NCI-H1930 (cell line): ENCODE results near the gene HHATL.

Experiments used
- DNase-seq, 2 experiments: peaks; one replicate each; lab custom pipeline; 2025; lab: John Stamatoyannopoulos, UW

Gene HHATL

DNA sequence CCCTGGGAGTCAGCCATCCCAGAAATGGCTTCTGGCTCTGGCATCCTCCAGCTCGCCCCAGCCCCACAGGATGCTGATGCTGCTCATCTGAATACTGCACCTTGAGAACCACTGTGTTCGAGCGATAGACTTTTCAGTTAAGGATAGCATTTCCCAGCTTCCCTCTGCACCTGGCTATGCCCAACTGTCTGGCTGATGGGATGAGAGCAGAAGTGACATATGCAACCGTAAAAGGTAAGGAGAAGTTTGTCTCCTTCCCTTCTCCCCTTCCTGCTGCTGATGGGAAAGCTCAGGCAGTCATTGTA, 9.7 kb upstream of the HHATL start:
- no peak for DNase-seq

DNA sequence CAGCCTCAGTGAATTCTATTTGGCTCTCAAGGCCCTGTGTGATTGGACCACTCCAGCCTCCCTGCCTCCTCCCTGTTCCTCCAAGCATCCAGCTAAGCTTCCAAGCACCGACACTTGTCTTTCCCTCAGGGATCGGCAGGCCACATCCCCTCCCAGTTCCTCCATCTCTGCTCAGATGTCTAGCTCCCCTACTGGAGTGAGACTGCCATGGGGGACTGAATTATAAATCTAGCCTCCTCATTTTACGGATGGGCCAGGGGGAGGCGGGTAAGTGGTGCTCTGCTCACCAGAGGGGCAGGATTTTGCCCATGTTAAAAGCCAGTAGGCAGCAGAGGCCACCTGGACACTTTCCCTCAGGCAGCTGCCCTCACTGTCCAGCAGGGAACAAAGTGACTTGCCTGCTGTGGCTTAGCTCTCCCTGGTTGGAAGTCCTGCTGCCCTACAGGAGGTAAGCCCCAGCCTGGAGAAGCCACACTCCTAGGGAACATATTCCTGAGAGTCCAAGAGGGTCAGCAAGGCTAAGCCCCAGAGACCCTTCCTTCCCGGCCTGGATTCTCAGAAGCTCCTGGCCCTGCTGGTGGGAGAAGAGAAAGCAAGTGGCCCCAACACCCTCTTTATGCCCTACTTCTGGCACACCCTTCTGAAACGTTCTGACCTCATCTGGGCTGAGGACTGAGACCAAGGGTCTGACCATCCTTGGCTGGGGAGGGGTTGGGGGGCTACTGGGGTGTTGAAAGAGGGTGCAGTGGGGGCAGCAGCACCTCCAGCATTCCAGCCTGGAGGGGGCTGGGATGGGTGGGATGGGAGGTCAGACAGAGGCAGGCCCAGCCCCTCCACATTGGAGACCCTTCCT, 9.1 kb upstream of the HHATL start:
- no peak for DNase-seq

DNA sequence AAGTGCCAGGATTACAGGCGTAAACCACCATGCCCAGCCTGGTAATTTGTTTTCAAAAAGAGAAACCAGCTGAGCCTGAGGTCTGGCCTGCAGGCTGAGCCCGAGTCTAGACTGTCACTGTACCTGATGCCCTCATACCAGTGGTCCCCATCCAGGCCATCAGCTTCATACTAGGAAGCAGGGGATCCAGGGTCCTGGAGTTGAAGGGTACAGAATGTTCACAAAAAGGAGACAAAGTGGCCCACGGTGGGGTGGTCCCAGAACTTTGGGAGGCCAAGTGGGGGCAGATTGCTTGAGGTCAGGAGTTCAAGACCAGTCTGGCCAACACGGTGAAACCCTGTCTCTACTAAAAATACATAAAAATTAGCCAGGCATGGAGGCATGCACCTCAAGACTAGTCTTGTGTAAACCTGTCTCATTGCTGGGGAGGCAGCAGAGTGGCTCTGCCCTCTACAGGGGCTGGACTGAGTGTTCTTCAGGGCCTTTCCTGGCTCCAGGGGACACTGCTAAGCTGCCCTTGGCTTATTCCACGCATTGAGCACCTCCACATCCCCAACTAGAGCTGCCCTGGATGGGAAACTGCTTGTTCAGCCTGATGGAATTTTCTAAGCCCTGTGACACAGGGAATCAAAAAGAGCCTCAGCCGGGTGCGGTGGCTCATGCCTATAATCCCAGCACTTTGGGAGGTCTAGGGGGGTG, 7.9 kb upstream of the HHATL start:
- no peak for DNase-seq

DNA sequence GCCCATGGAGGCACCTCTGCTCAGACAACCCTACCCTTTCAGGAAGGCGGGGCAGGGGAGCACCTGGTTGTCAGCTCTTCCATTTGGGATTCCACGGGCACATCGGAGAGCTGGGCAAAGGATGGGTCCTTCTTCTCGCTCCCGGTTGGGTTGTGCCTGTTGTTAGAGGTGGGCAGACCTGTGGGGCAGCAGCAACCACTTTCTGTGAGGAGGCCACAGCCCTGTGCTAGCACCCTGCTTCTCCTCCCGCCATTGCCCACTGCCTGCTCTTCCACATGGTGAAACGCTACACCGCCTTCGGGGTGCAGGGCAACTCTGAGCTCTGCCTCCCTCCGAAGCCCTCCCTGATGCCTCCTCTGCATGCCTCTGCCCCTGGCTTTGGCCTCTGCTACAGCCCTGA, 7.0 kb upstream of the HHATL start:
- DNase-seq: no peak

DNA sequence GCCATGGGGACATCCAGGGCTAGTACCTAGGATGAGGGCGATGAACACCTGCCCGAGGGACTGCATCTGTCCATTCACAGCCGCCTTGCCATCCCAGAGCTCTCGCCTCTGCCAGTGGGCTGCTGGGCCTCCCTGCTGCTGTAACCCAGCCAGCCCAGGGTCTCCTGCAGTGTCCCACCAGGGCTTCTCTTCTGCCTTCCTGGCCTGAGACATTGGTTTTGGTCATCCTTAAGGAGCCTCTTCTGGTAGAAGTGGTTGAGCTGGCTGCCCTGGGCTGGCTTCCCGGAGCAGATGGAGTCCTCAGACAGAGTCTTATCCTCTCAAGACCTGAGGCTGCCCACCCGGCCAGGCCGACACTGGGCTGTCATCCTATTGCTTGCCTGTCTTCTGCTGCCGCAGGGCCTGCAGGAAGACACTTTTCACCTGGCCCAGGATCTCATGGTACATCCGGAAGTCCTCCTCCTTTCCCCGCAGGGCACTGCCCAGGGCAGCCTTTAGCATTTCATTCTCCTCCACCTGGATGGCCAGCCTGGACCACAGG, 6.1 kb upstream of the HHATL start:
- DNase-seq: no peak

DNA sequence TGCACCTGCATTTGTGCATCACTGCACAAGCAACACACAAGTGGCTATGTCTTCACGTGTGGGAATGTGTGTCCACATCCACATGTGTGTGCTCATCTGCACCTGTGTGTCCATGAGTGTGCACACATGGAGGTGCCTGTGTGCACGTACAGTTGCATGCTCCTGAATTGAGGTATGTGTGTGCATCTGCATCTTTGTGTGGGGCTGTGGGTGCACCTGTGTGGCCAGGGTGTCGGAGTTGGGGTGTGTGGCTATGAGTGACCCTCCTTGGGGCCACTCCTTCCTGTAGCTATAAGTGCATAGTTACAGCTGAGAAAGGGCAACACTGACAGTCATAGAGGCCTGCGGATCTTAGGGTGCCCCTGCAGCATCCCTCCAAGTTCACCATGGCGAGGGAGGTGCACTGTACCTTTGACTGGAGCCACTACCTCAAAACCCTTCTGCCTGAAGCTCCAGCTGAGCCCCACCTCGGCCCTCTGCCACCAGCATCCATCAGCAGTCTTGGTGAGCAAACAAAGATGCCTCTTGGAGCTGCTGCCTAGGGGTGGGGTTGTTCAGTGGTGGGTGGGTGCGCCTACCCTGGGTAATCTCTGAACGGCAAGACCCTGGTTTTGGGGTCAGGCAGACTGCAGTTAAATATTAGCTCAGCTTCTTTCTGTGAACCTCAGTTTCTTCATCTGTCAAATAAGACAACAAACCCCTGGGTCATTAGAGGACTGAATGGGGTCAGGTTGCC, 5.2 kb upstream of the HHATL start:
- no peak for DNase-seq

DNA sequence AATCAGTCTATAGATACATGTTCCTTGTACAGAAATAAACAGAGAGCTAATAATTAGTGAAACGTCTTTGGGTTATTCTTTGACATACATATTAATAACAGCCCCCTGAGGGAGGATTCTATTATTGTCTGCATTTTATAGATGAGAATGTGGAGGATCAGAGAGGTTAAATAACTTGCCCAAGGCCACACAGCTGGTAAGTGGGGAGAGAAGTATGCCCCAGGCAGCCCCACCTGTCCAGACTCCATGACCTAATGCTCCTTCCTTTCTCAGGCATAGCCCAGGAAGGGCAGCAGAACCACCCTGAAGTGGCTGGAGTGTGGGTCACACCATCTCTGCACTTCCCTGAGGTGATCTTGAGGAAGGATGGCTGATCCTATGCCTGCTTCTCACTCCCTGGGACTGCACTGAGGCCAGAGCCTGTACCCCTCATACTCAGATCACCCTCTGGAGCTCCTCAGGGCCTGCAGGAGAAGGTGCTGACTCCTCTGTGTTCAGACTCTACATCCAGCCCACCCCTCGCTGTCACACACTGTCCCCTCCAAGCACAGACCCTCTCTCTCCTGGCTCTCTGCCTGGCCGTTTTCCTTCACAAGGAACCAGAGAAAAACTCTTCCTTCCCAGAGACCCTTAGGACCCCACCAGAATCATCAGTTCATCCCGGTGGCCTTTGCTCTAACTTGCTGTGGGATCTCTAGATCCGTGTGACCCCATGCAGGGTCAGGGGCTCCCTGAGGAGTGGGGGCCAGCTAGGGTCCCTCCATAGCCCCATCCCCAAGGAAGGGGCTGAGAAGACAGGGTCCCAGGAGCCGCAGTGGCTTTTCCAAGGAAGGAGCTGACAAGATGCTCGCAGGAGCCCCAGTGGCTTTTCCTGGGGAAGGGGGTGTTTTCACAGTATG, 4.4 kb upstream of the HHATL start:
- no peak for DNase-seq

DNA sequence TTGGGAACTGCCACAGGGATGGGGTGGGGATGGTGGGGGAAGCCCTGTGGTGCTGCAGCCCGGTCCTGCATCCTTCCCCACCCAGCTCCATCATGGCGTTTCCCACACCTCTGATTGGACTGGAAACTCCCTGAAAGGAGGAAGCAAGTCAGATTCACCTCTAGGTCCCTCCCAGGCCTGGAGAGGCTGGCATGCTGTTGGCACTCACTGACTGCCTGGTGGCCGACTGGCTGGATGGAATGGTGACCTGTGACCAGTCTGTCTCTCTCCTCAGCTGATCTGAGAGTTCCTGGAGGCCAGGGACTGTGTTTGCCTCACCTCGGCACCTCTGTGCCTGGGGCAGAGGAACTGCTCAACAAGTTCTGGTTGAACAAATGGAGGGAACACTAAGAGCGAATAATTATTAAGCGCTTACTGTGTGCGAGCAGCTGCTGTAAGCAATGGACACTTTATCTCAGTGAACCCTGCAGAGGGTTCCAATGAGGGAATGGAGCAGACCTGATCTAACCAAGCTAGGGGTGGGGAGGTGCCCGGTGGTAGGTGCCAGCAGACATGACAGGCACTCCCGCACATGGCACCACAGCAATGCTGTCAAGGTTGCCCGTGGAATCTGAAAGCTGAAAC, 3.5 kb upstream of the HHATL start:
- DNase-seq: no peak

DNA sequence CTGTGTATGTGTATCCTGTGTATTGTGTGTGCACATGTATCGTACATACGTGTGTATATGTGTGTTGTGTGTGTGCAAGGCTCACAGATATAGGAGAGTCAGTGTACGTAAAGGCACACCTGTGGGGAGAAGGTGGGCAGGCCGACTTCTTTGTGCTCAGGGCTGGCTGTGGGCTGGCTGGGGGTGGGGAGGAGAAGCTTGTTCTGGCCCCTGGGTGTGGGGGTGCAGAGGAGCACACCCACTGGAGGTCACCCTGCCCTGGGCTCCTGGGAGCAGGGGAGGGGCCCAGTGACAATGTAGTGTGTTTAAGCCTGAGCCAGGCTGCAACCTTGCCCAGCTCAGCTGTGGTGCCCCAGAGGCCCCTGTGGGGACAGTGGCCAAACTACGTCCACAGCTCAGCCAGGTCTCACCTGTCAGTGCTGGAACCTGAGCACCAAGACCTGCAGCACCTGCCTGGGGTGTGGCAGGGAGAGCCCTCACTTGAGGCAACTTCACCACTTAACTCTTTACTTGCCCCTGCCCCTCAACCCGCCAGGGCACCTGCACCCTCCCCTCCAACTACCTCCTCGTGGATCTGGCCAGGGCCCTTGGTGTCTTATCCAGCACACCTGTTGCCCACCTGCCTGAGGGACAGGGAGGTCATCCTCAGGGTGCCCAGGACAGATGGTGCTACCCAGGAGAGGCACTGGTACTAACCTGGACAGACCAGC, 2.6 kb upstream of the HHATL start:
- DNase-seq: no peak

DNA sequence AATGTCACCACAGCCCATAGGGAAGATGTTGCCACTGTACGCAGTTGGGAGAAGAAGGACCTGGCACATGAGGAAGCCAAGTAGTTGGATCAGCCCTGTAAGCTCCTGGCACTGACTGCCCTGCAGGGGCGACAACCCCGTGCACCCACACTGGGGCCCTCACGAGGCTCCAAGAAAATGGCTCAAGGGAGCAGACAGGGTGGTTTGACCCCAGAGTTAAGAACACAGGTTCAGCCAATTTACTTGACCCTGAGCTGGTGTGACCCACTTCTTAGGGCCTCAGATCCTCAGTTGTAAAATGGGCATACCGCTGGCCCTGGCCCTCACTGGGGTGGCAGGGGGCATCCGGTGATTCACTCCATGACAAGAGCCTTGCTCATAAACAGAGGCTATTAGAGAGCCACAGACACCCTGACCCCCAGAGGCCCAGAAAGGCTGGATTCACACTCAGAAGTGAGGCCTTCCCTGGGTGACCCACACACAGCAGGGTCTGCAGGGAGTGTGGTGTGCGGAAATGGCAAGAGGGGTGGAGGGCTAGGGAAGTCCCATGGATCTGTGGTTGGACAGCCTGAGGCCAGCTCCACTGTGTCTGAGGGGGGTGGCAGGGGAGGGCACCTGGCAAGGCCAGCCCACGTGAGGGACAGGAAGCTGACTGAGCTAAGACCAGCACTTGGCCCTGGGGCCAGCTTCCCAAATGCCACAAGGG, 1.7 kb upstream of the HHATL start:
- DNase-seq: no peak

DNA sequence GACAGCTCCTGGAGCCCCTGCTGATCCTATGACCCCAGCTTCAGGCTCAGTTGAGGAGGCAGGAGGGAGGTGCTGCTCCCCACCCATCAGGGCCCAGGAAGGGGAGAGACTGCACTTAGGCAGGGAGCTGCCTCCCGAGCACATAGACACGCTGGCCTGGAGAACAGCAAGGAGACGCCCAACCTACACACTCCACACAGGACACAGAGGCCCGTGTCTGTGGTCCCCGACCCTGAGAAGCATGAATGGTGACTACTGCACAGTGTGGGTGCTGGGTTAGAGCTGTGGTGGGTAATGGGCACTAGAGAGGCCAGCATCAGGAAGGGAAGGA, 1.1 kb upstream of the HHATL start:
- DNase-seq: no peak

DNA sequence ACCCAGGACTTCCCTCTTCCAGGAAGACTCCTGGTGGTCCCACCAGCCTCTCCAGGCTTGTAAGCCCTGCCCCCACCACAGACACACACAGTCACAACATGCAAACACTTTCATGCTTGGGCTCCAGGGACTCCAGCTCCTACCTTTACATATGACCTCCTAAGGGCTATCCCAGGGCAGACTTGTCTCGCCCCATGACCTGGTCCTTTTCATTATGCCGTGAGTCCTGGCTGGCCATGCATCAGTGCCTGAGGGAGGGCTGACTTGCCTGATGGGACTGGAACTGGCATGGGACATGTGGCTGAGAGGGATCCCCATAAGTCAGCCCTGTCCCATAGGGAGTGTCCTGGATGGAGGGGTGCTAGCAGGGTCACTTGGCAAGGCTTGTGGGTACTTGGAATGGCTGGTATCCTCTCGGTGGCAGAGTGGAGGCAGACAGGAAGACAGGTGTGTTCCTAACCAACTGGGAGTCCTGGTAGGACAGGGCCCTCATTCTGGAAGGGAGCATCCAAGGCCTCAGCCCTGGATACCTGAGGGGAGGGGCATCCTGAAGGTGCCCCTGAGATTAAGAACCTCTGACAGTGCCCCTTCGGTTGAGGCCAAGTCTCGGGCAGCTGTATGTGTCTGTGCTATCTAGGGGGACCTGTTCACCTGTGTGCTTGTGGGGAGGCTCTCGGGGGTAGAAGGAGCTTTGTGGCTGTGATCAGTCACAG, 540 bp upstream of the HHATL start:
- no peak for DNase-seq

DNA sequence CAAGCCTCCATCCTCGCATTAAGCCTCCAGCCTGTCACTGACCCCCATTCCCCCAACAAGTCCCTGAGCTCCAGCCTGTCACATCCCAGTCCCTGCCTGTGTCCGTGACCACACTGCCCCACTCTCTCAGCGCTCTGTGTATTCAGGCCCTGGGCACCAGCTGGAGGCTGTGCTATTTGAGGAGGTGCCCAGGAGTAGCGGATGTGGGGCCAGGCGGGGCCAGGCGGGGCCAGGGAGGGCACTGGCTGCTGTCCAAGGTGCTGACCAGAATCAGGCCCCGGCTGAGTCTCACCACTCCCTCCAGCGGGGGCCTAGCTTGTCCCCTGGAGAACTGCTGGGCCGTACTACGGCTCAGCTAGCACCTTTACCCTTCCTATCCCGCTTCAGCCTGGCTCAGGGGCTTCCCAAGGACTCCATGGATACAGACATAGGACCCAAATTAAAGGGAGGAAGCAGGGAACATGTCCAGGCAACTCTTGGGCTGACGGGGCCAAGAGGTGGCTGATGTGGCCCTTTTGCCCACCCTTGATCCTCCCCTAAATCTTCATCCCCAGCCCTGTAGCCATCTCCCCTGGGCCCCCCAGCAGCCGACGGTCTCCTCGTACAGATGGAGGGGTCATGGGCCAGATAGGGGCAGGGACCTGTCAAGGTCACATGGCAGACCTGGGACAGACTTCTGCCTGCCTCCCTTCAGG, 1.1 kb downstream of the HHATL start:
- no peak for DNase-seq

DNA sequence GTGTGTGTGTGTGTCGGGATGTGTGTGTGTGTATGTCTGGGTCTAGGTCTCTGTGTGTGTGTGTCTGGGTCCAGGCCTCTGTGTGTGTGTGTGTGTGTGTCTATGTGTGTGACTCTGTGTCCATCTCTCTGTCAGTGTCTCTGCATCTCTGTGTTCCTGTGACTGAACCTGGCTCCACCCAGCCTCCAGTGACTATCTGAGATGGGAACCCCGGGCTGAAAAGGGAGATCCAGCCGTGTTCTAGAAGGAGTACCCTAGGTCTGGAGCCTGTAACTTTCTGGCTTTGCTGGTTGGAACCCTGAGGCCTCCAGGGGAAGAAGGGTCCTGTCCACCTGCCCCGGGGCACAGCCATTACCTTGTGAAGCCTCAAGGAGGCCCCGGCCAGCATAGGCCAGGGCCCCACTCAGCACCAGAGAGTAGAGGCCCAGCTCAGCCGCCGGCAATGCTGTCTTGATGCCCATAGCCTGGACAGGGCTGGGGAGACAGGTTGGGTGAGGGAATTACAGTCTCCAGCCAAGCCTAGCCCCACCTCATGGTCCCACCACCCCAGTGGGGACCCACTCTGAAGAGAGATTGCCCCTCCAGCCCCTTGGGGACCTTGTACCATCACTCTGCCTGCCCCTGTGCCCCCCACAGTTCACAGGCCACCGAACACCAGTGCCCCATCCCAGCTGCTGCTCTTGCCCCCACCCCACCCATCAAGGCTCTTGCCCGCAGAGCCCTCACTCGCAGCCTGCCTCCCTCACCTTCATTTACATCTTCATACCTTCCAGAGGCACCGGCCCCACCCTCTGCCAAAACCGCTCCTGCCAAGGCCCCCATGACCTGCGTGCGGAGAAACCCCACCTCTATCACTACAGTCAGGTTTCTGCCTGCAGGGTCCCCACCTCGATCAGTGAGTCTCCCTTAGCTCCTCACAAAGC, 2.0 kb downstream of the HHATL start:
- DNase-seq: no peak

DNA sequence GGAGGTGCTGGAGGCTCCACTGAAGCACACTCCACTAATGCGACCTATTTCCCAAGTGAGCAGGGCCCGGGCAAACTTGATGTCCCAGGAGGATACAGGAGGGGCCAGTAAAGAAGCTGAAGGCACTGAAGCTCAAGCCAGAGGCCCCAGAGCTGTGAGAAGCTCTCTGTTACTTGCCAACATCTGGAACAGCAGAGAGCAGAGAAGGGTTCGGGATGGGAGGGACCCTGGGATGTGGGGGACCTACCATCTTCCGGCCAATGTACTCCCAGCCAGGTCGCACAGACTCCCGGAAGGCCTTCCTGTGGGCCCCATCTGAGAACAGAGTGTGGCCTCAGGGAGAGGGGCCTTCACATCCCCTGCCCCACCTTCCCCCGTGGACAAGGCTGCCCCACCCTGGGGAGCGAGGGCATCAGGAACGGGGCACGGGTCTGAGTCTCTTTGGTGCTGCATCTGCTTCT, 3.1 kb downstream of the HHATL start:
- no peak for DNase-seq

DNA sequence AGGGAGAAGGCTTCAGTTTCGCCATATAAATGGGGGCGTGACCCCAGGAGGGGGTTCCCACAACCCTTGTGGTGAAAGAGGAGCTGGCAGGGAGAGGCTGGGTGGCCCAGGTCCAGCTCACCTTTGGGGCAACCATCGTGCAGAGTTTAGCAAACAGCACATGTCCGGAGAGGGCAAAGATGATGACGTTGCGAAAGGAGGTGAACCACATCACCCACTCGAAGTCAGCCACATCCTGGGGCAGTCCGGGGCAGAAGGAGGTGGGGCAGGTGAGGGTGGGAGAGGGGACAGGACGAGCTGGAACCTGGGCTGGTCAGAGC, 3.7 kb downstream of the HHATL start:
- no peak for DNase-seq

DNA sequence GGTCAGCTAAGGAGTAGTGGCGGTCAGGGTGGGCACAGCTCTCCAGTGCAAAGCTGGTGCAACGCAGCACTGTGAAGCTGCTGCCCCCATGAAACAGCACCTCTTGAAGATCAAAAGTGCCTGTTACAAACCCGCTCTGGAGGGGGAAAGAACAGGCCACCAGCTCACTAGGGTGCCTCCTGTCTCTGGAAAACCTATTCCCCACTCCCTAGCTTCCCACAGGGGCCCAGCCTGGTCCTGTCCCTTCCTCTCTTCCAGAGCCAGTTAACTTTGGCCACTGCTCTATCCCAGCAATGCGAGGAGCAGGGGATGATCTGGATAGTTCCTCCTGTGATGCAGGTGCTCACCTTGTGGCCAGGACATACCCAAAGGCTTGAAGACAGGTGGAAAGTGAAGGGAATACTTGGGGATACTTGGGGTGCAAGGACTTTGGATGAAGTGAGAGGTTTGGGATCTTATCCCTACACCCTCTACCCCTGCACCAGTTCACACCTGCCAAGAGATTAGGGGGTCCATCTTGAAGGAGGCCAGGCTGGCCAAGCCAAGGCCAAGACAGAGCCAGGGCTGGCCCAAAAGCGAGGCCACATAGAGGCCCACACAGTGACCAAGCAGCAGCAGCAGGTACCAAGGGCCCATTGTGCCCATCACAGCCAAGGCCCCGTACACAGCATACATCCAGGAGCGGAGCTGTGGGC, 4.2 kb downstream of the HHATL start:
- no peak for DNase-seq
